ENCODE measurements around the gene SLC7A9. TPM values are rescaled to one million over a fixed set of nuclear protein-coding genes. Genes with fewer than 3 reads are reported as not detected.
"Not testable (repeated sequence)": the region's sequence is repeated elsewhere in the genome, so short reads cannot be mapped to it uniquely, and the experiment has no call there.

SLC7A9 gene
- polyA plus RNA-seq, 4 donors: 0.98 to 14.5 (median 11.5) TPM

DNA sequence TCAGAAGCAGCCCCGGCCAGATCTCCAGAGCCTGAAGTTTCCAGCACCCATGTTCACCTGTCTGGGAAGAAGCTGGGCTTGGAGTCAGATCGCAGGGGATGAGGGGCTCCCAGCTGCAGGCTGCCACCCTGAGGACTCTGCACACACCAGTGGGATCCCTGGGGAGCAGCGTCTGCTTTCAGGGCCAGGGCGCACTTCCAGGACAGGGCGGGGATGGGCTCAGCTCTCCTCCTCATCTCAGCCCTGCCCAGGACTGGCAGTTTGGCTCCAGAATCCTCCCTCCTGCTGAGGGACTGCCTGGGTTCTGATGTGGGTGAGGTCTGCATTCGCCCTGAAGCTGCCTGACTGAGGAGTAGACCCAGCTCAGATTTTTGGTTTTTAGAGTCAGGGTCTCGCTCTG, 3.5 kb downstream of the SLC7A9 start:
- no peak for DNase-seq (ENCODE audit: low read depth in 4 of 4, low spot score in 3 of 4)

DNA sequence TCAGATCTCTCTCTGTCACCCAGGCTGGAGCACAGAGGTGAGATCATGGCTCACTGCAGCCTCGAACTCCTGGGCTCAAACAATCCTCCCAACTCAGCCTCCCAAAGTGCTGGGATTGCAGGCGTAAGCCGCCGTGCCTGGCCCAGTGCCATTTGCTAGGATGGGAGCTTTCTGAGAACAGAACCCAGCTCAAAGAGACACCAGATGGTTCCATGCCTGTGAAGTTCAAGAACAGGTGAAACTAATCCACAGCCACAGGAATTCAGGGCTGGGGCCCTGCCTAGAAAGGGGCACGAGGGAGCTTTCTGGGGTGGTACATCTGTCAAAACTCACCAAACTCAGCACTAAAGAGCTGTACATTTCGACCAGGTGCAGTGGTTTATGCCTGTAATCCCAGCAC, 4.2 kb downstream of the SLC7A9 start:
- no peak for DNase-seq (ENCODE audit: low read depth in 4 of 4, low spot score in 3 of 4)

DNA sequence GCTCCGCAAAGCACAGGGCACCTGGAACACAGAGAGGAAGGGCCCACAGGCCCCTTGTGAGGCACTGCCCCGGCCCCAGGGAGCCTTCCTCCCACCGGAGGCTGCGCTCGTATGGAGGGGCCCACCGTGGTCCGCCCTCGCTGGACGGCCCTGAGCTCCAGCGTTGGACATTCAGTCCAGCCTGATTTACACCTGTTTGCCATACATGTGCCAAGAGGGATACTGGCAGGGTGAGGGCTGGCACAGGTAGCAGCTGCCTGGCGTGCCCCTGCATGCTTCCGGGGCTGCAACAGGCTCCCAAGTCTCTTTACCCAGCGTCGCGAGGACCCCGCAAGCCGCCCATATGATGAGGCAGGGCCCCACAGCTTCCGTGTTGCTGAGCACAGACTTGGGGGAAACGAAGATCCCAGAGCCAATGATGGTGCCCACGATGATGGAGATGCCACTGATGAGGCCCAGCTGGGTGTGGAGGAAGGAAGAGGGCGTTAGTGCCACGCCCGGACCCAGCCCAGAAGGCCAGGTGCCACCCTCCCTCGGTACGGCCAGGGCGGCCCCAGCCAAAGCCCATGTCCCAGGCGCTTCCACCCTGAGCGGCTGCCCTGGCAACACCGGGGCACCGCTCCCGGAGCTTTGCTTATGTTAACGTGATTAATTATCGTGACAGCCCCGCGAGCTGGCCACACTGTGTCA, 5.1 kb downstream of the SLC7A9 start:
- DNase-seq (ENCODE audit: low read depth in 4 of 4, low spot score in 3 of 4): no peak

DNA sequence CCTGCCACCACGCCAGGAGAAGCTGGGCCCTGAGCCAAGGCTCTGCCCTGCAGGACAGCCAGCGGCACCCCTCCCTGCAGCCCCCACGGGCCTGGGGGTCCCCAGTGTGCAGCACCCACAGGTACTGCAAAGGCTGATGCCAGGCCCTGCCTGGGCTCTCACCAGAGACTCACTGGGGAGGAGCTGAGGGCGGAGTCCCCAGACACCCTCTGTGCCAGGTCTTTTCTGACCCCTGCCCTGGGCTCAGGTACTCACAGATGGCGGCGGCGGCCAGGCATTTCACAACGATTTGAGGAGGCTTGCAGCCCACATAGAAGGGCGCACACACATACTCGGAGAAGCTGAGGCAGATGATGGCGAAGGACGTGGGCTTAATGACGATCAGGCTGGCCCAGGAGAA, 5.7 kb downstream of the SLC7A9 start:
- no peak for DNase-seq (ENCODE audit: low read depth in 4 of 4, low spot score in 3 of 4)

DNA sequence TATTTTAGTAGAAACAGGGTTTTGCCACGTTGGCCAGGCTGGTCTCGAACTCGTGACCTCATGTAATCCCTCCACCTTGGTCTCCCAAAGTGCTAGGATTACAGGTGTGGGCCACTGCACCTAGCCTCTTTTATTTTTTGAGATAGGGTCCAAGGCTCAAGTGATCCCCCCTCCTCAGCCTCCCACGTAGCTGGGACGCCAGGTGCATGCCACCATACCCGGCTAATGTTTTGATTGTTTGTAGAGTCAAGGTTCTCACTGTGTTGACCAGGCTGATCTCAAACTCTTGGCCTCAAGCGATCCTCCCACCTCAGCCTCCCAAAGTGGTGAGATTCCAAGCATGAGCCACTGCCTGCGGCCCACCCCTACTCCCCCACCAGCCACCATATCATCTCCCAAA, 6.3 kb downstream of the SLC7A9 start:
- DNase-seq (ENCODE audit: low read depth in 4 of 4, low spot score in 3 of 4): no peak

DNA sequence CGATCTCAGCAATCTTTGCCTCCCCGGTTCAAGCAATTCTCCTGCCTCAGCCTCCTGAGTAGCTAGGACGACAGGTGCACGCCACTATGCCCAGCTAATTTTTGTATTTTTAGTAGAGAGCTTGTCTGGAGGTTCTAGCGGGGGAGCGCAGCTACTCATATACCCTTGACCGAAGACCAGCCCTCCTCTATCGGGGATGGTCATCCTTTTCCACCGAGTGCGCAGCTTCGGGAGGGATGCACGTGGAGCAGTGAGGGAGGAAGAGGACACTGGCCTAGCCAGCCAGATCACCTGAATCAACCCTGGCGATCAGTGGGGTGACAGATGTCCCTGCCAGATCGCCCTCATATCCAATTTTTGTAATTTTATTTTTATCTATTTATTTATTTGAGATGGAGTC, 6.8 kb downstream of the SLC7A9 start:
- DNase-seq (ENCODE audit: low read depth in 4 of 4, low spot score in 3 of 4): no peak

DNA sequence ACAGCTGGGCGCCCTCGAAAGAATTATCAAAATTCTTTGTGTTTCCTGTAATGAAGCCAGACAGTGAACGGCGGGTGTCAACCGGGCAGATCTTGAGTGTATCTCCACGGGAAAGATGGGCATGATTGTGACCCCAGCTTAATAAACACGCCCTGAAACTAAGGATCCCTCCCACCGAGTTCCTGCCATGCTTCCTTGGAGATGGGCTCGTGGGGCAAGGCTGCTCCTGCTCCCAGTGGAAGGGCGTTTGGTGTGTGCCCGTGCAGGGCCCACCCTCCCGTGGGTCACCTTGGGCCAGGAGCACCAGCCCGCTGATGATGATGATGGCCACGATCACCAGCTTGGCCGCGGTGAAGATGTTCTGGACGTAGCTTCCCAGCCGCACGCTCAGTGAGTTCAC, 7.4 kb downstream of the SLC7A9 start:
- DNase-seq (ENCODE audit: low read depth in 4 of 4, low spot score in 3 of 4): no peak

DNA sequence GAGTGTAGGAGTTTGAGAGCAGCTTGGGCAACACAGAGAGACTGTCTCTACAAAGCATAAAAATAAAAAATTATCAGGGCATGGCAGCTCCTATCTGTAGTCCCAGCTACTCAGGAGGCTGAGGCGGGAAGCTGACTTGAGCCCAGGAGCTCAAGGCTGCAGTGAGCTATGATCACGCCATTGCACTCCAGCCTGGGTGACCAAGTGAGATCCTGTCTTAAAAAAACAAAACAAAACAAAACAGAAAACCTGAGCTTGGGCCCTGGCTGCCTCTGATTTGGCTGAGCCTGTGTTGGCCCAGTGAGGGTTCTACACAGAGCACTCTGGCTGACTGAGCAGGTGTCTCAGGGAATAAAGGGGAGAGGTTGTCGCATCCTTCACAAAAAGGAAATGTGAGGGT, 8.0 kb downstream of the SLC7A9 start:
- no peak for DNase-seq (ENCODE audit: low read depth in 4 of 4, low spot score in 3 of 4)

DNA sequence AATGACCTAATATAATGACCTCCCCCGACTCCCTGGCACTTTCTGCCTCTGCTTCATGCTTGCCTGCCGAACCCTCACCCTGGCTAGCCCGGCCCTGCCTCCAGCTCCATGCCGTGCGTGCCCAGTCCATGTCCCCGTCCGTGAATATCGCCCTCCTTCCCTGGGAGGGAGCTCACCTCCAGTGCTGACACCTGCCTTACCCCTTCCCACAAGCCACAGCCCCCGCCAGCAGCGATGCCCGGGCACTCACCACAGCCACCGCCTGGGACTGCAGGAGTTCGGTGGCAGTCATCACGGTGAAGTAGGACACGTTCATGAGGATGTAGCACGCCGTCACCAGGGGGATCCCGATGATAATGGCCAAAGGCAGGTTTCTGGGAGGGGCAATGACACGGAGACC, 10.0 kb downstream of the SLC7A9 start:
- no peak for DNase-seq (ENCODE audit: low read depth in 4 of 4, low spot score in 3 of 4)

DNA sequence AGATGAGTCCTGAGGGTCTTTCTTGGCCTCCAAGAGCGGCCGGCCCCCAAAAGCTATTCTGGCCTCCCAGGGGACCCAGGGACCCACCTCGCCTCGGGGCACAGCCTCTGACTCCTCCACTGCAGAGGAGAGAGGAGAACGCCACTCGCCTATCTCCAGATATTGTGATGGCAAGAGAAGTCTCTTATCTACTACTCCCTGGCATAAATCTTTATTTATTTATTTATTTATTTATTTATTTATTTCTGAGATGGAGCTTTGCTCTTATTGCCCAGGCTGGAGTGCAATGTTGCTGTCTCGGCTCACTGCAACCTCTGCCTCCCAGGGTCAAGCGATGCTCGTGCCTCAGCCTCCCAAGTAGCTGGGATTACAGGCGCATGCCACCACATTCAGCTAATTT, 11.0 kb downstream of the SLC7A9 start:
- DNase-seq (ENCODE audit: low read depth in 4 of 4, low spot score in 3 of 4): no peak

DNA sequence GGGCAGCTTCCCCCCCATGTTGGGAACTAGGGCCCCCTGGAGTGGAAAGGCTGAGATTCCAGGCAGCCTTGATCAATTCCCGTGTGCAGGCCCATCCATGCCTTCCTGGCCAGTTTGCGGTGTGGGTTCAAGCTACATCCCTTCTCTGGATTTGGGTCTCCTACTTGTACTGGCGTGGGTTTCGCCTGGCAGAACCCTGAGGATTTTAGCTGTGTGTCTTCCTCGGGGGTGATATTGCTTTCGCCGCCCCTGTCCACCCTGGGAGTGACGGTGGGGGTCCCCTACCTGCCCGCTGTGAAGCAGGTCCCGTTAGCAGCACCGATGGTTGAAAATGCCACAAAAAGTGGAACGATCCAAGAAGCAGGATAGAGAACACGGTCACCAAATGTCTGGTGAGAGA, 11.4 kb downstream of the SLC7A9 start:
- no peak for DNase-seq (ENCODE audit: low read depth in 4 of 4, low spot score in 3 of 4)

DNA sequence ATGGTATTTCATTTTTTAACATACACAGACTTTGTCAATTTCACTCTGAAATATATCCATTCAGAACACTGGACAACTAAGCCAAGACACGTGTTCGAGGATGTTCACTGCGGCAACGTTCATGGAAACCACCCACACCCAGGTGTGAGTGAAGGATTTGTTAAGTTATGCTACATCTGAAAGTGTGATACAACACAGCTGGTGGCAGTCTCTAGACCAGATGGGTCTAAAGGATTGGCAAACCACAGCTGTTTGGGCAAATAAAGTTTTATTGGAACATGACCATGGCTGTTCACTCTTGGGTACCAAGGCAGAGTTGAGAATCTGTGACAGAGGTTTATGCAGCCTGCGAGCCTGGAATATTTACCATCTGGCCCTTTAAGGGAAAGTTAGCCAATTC, 12.0 kb downstream of the SLC7A9 start:
- no peak for DNase-seq (ENCODE audit: low read depth in 4 of 4, low spot score in 3 of 4)

DNA sequence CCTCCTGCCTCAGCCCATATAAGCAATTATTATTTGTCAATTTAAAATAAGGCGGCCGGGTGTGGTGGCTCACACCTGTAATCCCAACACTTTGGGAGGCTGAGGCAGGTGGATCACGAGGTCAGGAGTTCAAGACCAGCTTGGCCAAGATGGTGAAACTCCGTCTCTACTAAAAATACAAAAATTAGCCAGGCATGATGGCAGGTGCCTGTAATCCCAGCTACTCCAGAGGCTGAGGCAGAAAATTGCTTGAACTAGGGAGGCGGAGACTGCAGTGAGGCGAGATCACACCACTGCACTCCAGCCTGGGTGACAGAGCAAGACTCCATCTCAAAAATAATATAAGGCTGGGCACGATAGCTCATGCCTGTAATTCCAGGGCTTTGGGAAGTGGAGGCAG, 12.7 kb downstream of the SLC7A9 start:
- DNase-seq (ENCODE audit: low read depth in 4 of 4, low spot score in 3 of 4): not testable (repeated sequence)

DNA sequence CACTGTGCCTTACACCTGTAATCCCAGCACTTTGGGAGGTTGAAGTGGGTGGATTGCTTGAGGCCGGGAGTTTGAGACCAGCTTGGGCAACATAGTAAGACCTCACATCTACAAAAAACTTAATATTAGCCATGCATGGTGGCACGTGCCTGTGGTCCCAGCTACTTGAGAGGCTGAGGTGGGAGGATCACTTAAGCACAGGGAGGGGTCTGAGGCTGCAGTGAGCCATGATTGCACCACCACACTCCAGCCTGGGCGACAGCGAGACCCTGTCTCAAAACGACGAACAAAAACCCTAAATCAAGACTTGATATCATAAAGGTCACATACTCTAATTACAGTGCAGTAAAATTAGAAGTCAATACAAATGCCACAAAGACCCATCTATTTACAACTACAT, 17.4 kb downstream of the SLC7A9 start:
- DNase-seq (ENCODE audit: low read depth in 4 of 4, low spot score in 3 of 4): no peak

DNA sequence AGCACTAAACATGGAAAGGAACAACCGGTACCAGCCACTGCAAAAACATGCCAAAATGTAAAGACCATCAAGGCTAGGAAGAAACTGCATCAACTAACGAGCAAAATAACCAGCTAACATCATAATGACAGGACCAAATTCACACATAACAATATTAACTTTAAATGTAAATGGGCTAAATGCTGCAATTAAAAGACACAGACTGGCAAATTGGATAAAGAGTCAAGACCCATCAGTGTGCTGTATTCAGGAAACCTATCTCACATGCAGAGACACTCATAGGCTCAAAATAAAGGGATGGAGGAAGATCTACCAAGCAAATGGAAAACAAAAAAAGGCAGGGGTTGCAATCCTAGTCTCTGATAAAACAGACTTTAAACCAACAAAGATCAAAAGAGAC, 21.5 kb downstream of the SLC7A9 start:
- DNase-seq (ENCODE audit: low read depth in 4 of 4, low spot score in 3 of 4): not testable (repeated sequence)

DNA sequence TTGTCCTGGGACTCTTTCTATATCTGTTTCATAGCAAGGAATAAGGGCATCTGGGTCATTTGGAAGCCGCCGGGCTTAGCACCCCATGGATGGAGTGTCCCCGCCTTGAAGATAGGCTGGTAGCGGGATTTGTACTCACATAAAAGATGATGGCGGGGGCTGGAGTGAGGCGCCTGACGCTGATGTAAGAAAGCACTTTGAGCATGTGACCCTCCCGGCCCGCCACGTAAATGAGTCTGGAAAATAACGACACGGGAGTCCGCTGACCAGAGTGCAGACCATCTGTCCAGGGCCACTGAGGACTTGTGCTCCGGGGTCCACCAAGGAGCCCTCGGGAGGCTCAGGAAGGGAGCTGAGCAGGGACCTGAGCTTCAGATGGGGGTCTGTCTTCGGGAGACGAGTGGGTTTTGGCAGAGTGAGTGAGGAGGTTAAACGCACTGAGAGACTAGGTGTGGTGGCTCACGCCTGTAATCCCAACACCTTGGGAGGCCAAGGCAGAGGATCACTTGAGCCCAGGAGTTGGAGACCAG, 25.8 kb downstream of the SLC7A9 start:
- no peak for DNase-seq (ENCODE audit: low read depth in 4 of 4, low spot score in 3 of 4)

DNA sequence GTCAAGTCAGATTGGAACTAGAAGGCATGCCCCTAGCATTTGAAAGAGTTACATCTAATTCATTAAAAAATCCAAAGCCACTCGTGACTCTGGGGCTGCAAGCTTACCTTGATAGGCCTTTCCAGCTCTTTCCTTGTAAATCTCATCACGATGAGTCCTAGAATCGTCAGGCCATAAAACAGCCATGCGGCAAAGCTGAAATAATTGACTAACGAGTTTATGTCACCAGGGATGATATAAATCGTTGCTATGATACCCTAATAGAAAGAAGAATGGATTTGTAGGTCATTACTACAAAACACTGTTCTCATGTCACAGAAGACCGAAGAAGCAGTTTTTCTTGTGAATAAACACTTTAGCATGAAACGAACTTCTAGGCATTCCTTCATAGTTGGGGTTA, 27.5 kb downstream of the SLC7A9 start:
- DNase-seq (ENCODE audit: low read depth in 4 of 4, low spot score in 3 of 4): no peak

DNA sequence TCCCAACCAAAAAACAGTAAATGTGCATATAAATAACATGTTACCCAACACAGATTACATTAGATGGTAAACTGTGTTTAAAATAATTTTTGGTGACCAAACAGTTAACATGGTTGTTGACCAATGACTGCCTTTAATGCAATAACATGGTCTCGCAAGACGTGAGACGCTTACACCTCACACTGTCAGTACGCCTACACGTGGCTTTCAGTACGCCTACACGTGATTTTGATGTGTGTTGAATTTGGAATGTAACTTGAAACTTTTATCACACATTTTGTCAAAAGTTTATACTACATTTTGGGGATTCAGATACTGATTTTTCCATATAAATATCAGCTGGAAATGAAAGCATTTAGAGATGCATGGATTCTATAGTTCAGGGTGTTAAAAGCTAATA, 32.0 kb downstream of the SLC7A9 start:
- DNase-seq (ENCODE audit: low read depth in 4 of 4, low spot score in 3 of 4): no peak

DNA sequence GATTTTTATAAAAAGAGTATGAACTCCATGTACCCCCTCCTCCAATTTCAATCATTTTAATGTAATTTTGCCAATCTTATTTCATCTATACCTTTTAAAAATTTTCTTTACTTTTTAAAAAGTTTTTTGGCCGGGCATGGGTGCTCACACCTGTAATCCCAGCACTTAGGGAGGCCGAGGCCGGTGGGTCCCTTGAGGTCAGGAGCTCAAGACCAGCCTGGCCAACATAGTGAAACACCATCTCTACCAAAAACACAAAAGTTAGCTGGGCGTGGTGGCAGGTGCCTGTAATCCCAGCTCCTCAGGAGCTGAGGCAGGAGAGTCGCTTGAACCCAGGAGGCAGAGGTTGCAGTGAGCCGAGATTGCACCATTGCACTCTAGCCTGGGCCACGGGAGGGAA, 36.2 kb downstream of the SLC7A9 start:
- not testable (repeated sequence) for DNase-seq (ENCODE audit: low read depth in 4 of 4, low spot score in 3 of 4)

DNA sequence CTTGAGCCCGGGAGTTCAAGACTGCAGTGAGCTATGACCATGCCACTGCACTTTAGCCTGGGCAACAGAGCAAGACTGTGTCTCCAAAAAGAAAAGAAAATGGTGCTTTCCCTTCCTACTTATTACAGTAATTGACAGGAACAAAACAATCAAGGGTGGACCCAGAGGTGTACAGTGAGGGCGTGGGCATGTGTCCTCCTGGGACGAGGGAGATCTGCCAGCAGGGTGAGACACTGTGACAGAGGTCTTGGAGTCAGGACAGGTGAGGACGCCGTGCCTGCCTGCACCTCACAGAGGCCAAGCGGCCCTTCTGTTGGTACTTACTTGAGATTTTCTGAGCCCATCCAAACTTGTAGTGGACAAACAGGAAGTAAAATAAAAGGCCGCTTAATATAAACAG, 36.7 kb downstream of the SLC7A9 start:
- not testable (repeated sequence) for DNase-seq (ENCODE audit: low read depth in 4 of 4, low spot score in 3 of 4)

DNA sequence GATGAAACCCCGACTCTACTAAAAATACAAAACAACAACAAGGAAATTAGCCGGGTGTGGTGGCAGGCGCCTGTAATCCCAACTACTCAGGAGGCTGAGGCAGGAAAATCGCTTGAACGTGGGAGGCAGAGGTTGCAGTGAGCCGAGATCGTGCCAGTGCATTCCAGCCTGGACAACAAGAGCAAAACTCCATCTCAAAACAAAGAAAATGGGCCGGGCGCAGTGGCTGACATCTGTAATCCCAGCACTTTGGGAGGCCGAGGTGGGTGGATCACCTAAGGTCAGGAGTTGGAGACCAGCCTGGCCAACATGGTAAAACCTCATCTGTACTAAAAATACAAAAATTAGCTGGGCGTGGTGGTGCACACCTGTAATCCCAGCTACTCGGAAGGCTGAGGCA, 37.5 kb downstream of the SLC7A9 start:
- DNase-seq (ENCODE audit: low read depth in 4 of 4, low spot score in 3 of 4): not testable (repeated sequence)

DNA sequence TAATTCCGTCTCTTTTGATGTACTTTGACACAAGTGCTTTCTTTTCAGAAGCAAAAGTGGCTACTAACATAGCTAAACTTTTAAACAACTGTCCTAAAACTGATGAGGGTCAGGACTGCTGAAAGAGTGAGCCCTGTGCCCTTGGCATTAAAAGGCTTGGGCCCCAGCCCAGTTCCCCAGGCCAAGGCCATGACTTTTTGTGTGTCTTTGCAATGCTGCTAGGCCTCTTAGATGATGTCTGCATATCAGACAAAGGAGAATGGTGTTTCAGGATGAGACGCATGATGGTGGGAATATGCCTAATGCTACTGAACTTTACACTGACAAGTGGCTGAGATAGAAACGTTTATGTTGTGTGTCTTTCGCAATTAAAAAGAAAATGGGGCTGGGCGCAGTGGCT, 38.0 kb downstream of the SLC7A9 start:
- no peak for DNase-seq (ENCODE audit: low read depth in 4 of 4, low spot score in 3 of 4)
